Type B pancreatic cell (in vitro differentiated cells): ENCODE data around the gene PRKG1. TPM values are rescaled to one million over a fixed set of nuclear protein-coding genes. Genes with fewer than 3 reads are reported as not detected.

Source experiments
- DNase-seq: peaks from one replicate; pipeline ENCODE4 v3.0.0; 2021; ENCODE audit warnings: mixed read lengths; ENCODE audit not compliant: unreplicated experiment; ENCODE audit errors: extremely low spot score
- H3K27ac Mint-ChIP-seq: 2 replicates; pipeline ENCODE4 v1.8.0; 2021; ENCODE audit warnings: mild to moderate bottlenecking, mixed read lengths
- H3K27me3 Mint-ChIP-seq: 2 replicates; pipeline ENCODE4 v1.8.0; 2021; ENCODE audit warnings: mixed read lengths
- H3K36me3 Mint-ChIP-seq: 2 replicates; pipeline ENCODE4 v1.8.0; 2021; ENCODE audit warnings: mixed read lengths
- H3K4me1 Mint-ChIP-seq: one replicate; pipeline ENCODE4 v1.8.0; 2021; ENCODE audit warnings: mixed read lengths; ENCODE audit not compliant: unreplicated experiment
- H3K4me3 Mint-ChIP-seq: 2 replicates; pipeline ENCODE4 v1.8.0; 2021; ENCODE audit warnings: mild to moderate bottlenecking, mixed read lengths
- H3K9me3 Mint-ChIP-seq: 2 replicates; pipeline ENCODE4 v1.8.0; 2021; ENCODE audit warnings: mixed read lengths
- total RNA-seq: library from RNA; stranded (reverse); gene quantifications from 2 replicates; pipeline ENCODE4 v1.2.1, GENCODE V29; 2021; ENCODE audit warnings: low replicate concordance
- TF ChIP-seq, protein P1 (sequence below): fragments of 200-600 bp; sonication (generic); conservative IDR thresholded peaks from 2 replicates; pipeline ENCODE4 v1.5.0; 2021; ENCODE audit warnings: antibody characterized with exemption, mild to moderate bottlenecking

Gene PRKG1
- total RNA-seq, 1 donor from 2014 or later = 12.3 TPM

DNA sequence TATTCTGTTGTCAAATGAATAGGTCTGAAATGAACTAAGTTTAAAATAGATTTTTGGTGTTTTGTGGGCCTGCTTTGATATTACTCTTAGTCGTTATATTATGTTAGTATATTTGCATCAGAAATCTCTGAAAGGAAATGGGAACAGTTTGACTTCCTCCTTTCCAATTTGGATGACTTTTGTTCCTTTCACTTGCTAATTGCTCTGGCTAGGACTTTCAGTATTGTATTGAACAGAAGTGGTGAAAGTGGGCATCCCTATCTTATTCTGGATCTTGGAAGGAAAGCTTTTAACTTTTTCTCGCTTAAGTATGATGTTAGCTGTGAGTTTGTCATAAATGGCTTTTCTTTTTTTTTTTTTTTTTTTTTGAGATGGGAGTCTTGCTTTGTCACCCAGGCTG lies 966.2 kb downstream of the PRKG1 start:
- no peak for DNase-seq
- H3K27me3 Mint-ChIP-seq = peaks cover 3% of the 10 kb centered on the region
- TF ChIP-seq, protein P1, sequence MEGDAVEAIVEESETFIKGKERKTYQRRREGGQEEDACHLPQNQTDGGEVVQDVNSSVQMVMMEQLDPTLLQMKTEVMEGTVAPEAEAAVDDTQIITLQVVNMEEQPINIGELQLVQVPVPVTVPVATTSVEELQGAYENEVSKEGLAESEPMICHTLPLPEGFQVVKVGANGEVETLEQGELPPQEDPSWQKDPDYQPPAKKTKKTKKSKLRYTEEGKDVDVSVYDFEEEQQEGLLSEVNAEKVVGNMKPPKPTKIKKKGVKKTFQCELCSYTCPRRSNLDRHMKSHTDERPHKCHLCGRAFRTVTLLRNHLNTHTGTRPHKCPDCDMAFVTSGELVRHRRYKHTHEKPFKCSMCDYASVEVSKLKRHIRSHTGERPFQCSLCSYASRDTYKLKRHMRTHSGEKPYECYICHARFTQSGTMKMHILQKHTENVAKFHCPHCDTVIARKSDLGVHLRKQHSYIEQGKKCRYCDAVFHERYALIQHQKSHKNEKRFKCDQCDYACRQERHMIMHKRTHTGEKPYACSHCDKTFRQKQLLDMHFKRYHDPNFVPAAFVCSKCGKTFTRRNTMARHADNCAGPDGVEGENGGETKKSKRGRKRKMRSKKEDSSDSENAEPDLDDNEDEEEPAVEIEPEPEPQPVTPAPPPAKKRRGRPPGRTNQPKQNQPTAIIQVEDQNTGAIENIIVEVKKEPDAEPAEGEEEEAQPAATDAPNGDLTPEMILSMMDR = no peak
- H3K27ac Mint-ChIP-seq = no peak overlapping the region
- H3K36me3 Mint-ChIP-seq = no peaks in the 10 kb centered on the region
- no peaks in the 10 kb centered on the region for H3K4me1 Mint-ChIP-seq
- H3K9me3 Mint-ChIP-seq = no peaks in the 10 kb centered on the region
- H3K4me3 Mint-ChIP-seq = no peak overlapping the region

DNA sequence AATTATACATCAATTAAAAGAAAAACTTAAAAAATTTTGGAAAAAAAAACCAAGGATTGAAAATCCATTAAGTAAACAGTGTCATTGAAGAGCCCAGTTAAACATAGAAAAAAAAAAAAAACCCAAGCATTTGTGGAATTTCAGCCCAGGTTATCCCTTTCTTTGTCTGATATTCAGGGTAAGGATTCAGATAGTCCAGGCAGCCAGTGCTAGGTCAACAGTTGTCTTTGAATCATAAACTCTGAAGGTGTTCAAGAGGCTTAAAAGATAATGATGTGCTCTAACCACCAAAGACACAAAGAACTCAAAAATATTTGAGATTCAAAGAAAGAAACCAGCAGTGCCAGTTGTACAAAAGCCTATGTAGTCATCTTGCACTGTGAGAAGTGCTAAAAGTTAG lies 969.5 kb downstream of the PRKG1 start:
- DNase-seq = no peak
- Mint-ChIP-seq H3K9me3 (no peaks in the 10 kb centered on the region), H3K27ac (no peak overlapping the region), H3K27me3 (no peaks in the 10 kb centered on the region), H3K36me3 (no peaks in the 10 kb centered on the region), H3K4me3 (no peak overlapping the region), H3K4me1 (no peaks in the 10 kb centered on the region)
- TF ChIP-seq, protein P1 = no peak

DNA sequence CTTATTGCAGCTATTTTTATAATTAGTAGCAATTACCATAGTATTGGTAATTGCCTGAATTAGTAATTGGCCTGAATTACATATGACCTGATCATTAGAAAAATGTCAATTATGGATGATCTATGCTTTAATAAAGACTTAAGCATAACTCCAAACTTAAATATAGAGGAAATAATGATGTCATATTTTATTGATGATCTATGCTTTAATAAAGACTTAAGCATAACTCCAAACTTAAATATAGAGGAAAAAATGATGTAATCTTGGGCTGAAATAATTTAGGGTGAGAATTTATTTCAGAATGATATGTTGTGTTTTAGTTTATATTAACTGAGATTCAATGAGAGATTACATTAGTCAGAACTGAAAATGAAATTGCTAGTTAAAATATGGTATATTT lies 973.8 kb downstream of the PRKG1 start:
- TF ChIP-seq, protein P1 = no peak
- Mint-ChIP-seq H3K27ac (no peak overlapping the region), H3K4me3 (no peak overlapping the region), H3K36me3 (no peaks in the 10 kb centered on the region), H3K9me3 (peaks cover 7% of the 10 kb centered on the region), H3K27me3 (no peaks in the 10 kb centered on the region), H3K4me1 (no peaks in the 10 kb centered on the region)
- DNase-seq = no peak

DNA sequence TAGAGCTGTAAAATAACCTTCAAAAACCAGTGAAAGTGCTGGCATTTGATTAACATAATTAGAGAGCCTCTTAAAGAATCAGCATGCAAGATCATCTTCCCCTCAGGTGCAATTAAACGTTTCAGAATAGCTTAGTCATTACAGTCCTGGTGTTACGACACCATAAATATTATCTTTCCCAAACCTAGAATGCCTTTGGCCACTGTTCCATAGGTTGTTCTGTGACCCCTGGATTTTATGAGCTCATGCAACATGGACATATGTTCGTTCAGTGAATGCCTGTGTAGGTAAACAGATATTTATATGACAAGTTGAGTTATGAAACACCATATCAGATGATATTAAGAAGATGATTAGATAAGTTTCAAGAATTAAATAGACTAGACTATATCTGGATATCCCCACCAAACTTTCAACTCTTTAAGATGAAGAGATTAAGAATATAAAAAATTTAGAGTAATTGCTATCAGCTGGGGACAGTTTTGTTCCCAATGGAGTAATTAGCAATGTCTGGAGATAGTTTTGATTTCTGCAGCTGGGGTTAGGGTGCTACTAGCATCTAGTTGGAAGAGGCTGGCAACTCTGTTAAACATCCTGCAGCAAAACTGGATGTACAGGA lies 976.3 kb downstream of the PRKG1 start:
- Mint-ChIP-seq H3K9me3 (peaks cover 7% of the 10 kb centered on the region), H3K27ac (no peak overlapping the region), H3K36me3 (no peaks in the 10 kb centered on the region), H3K4me1 (no peaks in the 10 kb centered on the region), H3K4me3 (no peak overlapping the region), H3K27me3 (no peaks in the 10 kb centered on the region)
- DNase-seq = no peak
- TF ChIP-seq, protein P1 = no peak

DNA sequence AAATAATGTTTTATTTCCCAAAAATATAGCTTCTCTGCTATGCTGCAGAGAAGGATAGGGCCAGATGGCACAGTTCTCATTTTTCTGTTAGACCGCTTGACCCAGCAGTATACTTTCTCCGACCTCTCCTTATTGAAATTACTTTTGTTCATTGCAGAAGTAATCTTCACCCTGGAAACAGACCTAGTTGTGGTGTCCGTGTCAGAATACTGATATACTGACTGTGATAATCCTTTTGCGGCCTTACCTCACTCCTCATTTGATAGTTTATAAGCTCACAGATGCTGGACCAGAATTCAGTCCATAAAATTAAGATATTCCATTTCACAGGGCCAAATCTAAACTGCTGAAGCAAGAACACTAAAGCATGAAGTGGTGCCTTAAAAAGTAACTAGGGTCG lies 979.2 kb downstream of the PRKG1 start:
- Mint-ChIP-seq H3K9me3 (peaks cover 7% of the 10 kb centered on the region), H3K4me3 (no peak overlapping the region), H3K36me3 (no peaks in the 10 kb centered on the region), H3K4me1 (no peaks in the 10 kb centered on the region), H3K27ac (no peak overlapping the region), H3K27me3 (no peaks in the 10 kb centered on the region)
- TF ChIP-seq, protein P1 = no peak
- no peak for DNase-seq

DNA sequence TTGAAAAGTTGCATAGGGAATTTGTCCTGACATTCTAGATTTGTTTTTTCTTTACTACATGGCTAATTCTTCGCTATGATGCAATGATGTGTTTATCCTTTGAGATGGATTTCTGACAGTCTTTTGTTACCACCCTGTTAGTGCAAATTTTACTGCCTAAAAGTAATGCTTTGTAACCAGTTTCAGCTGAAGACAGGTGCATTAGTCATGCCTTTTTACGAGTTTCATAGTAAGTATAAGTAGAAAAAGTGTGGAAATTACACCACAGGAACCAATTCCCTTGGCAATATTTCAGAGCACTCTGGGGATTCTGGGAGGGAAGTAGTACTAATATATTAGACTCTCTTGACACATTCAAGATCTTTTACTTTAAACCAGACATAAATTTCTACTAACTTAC lies 982.0 kb downstream of the PRKG1 start:
- H3K27me3 Mint-ChIP-seq = no peaks in the 10 kb centered on the region
- no peaks in the 10 kb centered on the region for H3K4me1 Mint-ChIP-seq
- DNase-seq = no peak
- H3K27ac Mint-ChIP-seq = peak overlapping the region; percentile 79
- H3K4me3 Mint-ChIP-seq = no peak overlapping the region
- no peaks in the 10 kb centered on the region for H3K36me3 Mint-ChIP-seq
- no peaks in the 10 kb centered on the region for H3K9me3 Mint-ChIP-seq
- TF ChIP-seq, protein P1 = no peak
